ENCODE data around the gene EIF4E2. TPM values are rescaled to one million over a fixed set of nuclear protein-coding genes. Genes with fewer than 3 reads are reported as not detected.

EIF4E2 gene
- total RNA-seq, 1 experiment from 2014 or later = 97.8 TPM

- H3K27ac Mint-ChIP-seq = no peak overlapping the region
- no peaks in the 10 kb centered on the region for H3K36me3 Mint-ChIP-seq
- H3K27me3 Mint-ChIP-seq (ENCODE audit: low read depth) = peaks cover 45% of the 10 kb centered on the region
- POLR2A ChIA-PET = no interaction called here
- H3K4me3 Mint-ChIP-seq = no peak overlapping the region
- DNase-seq (ENCODE audit: low spot score) (no peak), ATAC-seq (no peak)
- H3K4me1 Mint-ChIP-seq = peaks cover 22% of the 10 kb centered on the region
- no peak for TF ChIP-seq CTCF (IDR thresholded peaks at IDR 0.05)
- no peak for TF ChIP-seq HMGA2 (CRISPR knock-in tag; IDR thresholded peaks at IDR 0.05)
- TF ChIP-seq, protein P1, sequence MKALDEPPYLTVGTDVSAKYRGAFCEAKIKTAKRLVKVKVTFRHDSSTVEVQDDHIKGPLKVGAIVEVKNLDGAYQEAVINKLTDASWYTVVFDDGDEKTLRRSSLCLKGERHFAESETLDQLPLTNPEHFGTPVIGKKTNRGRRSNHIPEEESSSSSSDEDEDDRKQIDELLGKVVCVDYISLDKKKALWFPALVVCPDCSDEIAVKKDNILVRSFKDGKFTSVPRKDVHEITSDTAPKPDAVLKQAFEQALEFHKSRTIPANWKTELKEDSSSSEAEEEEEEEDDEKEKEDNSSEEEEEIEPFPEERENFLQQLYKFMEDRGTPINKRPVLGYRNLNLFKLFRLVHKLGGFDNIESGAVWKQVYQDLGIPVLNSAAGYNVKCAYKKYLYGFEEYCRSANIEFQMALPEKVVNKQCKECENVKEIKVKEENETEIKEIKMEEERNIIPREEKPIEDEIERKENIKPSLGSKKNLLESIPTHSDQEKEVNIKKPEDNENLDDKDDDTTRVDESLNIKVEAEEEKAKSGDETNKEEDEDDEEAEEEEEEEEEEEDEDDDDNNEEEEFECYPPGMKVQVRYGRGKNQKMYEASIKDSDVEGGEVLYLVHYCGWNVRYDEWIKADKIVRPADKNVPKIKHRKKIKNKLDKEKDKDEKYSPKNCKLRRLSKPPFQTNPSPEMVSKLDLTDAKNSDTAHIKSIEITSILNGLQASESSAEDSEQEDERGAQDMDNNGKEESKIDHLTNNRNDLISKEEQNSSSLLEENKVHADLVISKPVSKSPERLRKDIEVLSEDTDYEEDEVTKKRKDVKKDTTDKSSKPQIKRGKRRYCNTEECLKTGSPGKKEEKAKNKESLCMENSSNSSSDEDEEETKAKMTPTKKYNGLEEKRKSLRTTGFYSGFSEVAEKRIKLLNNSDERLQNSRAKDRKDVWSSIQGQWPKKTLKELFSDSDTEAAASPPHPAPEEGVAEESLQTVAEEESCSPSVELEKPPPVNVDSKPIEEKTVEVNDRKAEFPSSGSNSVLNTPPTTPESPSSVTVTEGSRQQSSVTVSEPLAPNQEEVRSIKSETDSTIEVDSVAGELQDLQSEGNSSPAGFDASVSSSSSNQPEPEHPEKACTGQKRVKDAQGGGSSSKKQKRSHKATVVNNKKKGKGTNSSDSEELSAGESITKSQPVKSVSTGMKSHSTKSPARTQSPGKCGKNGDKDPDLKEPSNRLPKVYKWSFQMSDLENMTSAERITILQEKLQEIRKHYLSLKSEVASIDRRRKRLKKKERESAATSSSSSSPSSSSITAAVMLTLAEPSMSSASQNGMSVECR (CRISPR knock-in tag; IDR thresholded peaks at IDR 0.05; ENCODE audit: borderline replicate concordance) = no peak
- TF ChIP-seq ZSCAN18 (CRISPR knock-in tag; IDR thresholded peaks at IDR 0.05) = no peak
- TF ChIP-seq JAZF1 (CRISPR knock-in tag; IDR thresholded peaks at IDR 0.05) = no peak
- TF ChIP-seq, protein P2, sequence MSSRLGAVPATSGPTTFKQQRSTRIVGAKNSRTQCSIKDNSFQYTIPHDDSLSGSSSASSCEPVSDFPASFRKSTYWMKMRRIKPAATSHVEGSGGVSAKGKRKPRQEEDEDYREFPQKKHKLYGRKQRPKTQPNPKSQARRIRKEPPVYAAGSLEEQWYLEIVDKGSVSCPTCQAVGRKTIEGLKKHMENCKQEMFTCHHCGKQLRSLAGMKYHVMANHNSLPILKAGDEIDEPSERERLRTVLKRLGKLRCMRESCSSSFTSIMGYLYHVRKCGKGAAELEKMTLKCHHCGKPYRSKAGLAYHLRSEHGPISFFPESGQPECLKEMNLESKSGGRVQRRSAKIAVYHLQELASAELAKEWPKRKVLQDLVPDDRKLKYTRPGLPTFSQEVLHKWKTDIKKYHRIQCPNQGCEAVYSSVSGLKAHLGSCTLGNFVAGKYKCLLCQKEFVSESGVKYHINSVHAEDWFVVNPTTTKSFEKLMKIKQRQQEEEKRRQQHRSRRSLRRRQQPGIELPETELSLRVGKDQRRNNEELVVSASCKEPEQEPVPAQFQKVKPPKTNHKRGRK (CRISPR knock-in tag; IDR thresholded peaks at IDR 0.05; ENCODE audit: borderline replicate concordance) = no peak
- TF ChIP-seq, protein P3, sequence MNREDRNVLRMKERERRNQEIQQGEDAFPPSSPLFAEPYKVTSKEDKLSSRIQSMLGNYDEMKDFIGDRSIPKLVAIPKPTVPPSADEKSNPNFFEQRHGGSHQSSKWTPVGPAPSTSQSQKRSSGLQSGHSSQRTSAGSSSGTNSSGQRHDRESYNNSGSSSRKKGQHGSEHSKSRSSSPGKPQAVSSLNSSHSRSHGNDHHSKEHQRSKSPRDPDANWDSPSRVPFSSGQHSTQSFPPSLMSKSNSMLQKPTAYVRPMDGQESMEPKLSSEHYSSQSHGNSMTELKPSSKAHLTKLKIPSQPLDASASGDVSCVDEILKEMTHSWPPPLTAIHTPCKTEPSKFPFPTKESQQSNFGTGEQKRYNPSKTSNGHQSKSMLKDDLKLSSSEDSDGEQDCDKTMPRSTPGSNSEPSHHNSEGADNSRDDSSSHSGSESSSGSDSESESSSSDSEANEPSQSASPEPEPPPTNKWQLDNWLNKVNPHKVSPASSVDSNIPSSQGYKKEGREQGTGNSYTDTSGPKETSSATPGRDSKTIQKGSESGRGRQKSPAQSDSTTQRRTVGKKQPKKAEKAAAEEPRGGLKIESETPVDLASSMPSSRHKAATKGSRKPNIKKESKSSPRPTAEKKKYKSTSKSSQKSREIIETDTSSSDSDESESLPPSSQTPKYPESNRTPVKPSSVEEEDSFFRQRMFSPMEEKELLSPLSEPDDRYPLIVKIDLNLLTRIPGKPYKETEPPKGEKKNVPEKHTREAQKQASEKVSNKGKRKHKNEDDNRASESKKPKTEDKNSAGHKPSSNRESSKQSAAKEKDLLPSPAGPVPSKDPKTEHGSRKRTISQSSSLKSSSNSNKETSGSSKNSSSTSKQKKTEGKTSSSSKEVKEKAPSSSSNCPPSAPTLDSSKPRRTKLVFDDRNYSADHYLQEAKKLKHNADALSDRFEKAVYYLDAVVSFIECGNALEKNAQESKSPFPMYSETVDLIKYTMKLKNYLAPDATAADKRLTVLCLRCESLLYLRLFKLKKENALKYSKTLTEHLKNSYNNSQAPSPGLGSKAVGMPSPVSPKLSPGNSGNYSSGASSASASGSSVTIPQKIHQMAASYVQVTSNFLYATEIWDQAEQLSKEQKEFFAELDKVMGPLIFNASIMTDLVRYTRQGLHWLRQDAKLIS (CRISPR knock-in tag; IDR thresholded peaks at IDR 0.05; ENCODE audit: borderline replicate concordance) = no peak
- no peak for TF ChIP-seq ATF2 (CRISPR knock-in tag; IDR thresholded peaks at IDR 0.05; ENCODE audit: borderline replicate concordance, low read depth)
- TF ChIP-seq ZNF121 (CRISPR knock-in tag; IDR thresholded peaks at IDR 0.05) = no peak
- TF ChIP-seq SP1 (CRISPR knock-in tag; conservative IDR thresholded peaks at IDR 0.05) = no peak
- TF ChIP-seq, protein P4, sequence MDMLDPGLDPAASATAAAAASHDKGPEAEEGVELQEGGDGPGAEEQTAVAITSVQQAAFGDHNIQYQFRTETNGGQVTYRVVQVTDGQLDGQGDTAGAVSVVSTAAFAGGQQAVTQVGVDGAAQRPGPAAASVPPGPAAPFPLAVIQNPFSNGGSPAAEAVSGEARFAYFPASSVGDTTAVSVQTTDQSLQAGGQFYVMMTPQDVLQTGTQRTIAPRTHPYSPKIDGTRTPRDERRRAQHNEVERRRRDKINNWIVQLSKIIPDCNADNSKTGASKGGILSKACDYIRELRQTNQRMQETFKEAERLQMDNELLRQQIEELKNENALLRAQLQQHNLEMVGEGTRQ (CRISPR knock-in tag; IDR thresholded peaks at IDR 0.05) = no peak
- TF ChIP-seq, protein P5, sequence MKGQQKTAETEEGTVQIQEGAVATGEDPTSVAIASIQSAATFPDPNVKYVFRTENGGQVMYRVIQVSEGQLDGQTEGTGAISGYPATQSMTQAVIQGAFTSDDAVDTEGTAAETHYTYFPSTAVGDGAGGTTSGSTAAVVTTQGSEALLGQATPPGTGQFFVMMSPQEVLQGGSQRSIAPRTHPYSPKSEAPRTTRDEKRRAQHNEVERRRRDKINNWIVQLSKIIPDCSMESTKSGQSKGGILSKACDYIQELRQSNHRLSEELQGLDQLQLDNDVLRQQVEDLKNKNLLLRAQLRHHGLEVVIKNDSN (CRISPR knock-in tag; IDR thresholded peaks at IDR 0.05) = no peak
- TF ChIP-seq, protein P6, sequence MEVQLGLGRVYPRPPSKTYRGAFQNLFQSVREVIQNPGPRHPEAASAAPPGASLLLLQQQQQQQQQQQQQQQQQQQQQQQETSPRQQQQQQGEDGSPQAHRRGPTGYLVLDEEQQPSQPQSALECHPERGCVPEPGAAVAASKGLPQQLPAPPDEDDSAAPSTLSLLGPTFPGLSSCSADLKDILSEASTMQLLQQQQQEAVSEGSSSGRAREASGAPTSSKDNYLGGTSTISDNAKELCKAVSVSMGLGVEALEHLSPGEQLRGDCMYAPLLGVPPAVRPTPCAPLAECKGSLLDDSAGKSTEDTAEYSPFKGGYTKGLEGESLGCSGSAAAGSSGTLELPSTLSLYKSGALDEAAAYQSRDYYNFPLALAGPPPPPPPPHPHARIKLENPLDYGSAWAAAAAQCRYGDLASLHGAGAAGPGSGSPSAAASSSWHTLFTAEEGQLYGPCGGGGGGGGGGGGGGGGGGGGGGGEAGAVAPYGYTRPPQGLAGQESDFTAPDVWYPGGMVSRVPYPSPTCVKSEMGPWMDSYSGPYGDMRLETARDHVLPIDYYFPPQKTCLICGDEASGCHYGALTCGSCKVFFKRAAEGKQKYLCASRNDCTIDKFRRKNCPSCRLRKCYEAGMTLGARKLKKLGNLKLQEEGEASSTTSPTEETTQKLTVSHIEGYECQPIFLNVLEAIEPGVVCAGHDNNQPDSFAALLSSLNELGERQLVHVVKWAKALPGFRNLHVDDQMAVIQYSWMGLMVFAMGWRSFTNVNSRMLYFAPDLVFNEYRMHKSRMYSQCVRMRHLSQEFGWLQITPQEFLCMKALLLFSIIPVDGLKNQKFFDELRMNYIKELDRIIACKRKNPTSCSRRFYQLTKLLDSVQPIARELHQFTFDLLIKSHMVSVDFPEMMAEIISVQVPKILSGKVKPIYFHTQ (CRISPR knock-in tag; IDR thresholded peaks at IDR 0.05) = no peak
- no peak for TF ChIP-seq TCF7 (CRISPR knock-in tag; IDR thresholded peaks at IDR 0.05; ENCODE audit: low read depth)
- TF ChIP-seq ZBTB21 (CRISPR knock-in tag; IDR thresholded peaks at IDR 0.05; ENCODE audit: borderline replicate concordance) = no peak
- H3K9me3 Mint-ChIP-seq = no peaks in the 10 kb centered on the region
- CTCF ChIA-PET = no interaction called here
Observed at GRCh38 chr2:232506709-232507108, 43.8 kb upstream of the EIF4E2 start.

Measured in WTC11 (cell line).